ENCODE data around the gene MB.
"Not testable (repeated sequence)": the region's sequence is repeated elsewhere in the genome, so short reads cannot be mapped to it uniquely, and the experiment has no call there.

The MB gene

DNA sequence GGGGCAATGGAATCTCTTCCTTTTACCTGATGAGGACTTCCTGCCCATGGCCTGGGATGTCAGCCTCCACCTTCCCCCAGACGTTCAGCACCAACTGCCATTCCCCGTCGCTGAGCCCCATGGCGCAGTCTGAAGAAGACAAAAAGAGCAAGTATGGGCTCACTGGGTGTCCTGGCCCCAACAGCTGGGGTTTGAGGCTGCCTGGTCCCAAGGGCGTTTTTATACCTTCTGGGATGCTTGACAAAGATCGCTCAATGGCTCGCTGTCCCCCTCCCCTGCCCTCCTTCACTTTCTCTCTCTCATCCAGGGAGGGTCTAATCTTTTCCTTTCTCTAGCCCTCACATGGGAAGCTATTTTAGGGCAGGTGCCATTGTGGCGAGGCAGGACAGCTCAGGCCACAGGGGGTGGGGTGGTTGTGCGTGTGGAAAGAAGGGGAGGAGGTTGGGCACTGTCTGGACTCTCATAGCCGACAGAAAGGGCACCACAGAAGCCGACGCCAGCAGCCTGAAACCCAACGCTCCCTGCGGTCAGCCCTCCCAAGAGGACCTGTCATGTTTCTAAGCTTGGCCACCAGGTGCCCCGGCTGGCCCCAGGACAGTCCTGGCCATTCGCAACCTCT, at the start of gene MB:
TSS of gene MB (minus strand) at position 193 of the 619 bp plus-strand sequence. CDS start at position 121, 72 bp downstream.
- DNase-seq (ENCODE audit: low spot score), result no peak

DNA sequence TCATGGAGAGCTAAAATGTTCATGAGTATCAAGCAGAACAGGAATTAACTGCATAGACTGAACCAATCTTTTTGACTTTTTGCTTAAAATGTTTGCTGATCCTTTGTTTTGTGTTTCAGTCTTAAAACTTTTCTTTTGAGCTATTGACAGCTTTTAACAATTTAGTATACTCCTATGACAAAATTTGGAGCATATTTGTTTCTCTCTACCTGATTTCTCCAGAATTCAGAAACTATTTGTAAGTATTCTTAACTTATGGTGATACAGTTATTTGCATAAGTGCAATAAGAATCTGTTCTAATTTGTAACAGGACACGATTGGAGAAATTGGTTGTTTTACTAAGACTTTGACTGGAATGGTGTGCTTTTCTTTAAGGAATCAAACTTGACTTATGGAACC, 49.6 kb upstream of the MB start:
- DNase-seq (ENCODE audit: low spot score), result not testable (repeated sequence)

DNA sequence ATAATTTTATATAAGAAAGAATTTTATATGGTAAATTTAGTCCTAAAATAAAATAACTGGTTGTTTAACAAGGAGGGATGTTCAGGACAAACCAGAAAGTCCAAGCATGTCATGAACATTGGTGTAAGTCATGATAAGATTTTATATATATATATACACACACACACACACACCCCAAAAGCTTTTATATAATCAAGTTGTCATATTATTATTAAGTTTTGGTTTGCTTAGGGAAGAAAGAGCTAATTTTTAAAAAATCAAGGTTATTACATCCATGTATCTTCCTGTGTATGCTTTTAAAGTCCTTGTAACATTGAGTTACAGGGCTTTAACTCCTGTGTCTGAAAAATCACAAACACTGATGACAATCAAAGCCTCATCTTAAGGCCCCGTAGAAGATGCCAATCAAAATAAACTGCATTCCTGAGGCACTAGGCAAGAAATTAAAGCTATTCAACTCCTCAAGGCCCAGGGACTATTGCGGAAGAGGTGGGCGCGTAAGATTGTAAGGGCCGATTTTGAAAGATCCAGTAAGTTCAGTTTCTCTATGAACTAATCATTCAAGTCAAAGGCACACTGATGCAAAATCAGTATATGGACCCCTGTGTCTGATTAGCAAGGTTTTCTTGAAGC, 47.9 kb upstream of the MB start:
- no peak for DNase-seq (ENCODE audit: low spot score)

DNA sequence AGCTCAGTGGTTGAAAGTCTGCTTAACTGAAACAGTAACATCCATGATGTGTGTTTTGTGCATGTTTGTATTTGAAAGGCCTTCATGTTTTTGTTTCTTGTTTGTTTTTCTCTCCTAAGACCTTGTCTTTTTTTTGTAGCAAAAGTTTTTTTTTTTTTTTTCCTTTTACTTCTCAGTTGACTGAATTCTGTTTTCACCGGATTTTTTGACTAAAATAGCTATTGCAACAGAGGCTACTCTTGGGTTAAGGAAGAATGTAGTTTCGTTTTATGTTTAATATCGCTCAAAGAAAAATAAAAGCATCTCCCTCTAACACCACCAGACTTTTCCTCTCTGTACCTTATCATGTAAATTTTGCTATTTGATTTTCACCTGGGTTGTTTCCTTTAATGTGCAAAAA, 46.2 kb upstream of the MB start:
- DNase-seq (ENCODE audit: low spot score), result no peak

DNA sequence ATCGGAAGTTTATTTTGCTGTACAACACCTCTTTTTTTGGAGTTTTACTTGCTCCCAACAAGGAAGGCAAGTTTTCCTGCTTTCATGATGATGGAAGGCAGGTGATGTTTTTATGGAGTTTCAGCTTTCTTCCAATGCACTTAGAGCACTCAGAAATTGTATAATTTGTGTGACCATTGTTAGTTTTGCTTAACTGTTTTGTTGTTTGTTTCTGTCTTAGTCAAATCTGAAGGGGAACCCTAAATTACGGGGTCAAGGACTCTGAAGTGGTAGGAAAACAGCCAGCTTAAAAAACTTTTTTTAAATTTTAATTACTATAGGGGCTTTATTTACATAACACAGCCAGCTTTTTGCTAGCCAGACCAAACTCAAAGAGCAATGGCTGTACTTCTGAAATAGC, 45.8 kb upstream of the MB start:
- DNase-seq (ENCODE audit: low spot score), result no peak

DNA sequence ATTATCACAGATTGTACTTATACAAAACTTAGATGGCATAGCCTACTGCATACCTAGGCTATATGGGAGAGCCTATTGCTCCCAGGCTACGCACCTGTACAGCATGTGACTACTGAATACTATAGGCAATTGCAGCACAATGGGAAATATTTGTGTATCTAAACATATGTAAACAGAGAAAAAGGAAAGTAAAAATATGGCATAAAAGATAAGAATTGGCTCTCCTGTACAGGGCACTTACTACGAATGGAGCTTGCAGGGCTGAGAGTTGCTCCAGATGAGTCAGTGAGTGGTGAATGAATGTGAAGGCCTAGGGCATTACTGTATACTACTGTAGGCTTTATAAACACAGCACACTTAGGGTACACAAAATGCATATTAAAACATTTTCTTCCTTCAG, 44.3 kb upstream of the MB start:
- DNase-seq (ENCODE audit: low spot score), result no peak

DNA sequence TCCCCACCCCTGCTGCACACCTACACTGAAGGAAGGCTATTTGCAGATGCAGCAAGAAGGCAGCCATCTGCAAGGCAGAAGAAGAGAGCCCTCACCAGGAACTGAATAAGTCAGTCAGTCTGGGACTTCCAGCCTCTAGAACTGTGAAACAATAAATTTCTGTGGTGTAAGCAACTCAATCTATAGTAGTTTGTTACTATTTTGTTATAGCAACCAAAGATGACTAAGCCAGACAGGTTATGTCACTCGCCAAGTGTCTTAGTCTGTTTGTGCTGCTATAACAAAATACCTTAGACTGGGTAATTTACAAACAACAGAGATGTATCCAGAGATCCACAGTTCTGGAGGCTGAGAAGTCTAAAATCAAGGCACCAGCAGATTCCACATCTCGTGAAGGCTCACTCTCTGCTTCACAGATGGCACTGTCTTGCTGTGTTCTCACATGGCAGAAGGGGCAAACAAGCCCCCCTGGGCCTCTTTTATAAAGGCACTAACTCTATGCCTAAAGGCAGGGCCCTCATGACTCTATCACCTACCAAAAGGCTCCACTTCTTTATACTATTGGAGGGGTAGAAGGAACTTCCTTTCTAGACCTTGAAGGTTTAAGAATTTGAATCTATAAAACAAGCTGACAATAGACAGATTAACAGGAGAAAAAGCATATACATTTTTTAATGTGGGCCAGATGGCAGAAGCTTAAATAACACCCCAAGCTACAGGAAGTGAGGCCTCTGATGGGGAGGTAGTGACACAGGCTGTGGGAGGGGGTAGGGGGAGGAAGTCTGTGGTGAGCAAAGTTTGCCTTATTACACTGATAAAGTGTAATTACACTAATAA, 43.4 kb upstream of the MB start:
- no peak for DNase-seq (ENCODE audit: low spot score)

DNA sequence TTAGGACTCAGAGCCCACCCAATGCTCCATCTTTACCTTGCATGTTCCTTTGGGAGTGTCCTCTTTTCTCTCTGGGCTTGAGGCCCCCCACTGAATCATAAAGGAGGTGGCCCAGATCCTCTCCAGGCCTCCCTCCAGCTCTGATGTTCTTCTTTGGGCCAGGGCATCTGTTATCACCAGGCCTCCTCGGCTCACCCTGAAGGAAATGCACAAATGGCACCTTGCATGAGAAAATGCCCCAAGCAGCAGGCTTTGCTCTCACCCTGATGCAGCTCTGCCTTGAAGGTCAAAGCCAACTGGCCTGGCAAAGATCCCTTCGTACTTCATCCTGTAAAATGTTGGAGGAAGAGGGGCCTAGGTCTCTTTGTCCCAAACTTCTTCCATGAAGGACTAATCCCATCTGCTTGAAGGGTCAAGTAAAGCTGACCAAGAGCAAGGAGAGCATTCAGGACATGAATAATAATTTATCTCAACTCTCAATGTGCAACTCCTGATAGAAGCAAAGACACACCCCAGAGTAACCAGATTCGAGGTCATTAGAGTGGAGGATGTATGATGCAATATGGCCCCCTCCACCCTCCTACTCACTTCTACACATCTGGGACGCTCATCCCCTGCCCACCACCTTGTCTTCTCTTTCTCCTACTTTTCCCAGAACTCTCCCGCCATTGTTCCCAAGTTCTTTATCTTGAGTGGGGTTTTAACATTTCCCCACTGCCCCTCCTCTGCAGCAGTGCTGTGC, 40.6 kb upstream of the MB start:
- no peak for DNase-seq (ENCODE audit: low spot score)

DNA sequence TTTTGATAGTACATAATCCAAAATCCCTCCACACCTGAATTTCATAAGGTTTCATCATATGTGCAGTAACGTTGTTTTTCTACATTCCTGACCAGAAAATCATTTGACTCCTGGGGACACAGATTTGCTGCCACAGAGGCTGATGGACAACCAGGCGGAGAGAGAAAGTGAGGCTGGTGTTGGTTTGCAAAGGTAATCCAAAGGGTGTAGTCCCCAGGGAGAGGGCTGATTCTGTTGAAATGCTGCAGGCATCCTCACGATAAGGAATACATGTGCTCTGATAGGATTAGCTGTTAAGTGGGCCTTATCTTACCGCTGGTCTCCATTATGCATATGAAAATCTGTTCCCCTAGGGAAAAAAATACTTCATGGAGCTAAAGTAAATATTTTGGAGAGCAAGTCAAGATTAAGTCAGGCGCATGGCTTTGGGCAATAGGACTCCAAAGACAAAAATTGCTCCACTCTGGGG, 39.2 kb upstream of the MB start:
- no peak for DNase-seq (ENCODE audit: low spot score)

DNA sequence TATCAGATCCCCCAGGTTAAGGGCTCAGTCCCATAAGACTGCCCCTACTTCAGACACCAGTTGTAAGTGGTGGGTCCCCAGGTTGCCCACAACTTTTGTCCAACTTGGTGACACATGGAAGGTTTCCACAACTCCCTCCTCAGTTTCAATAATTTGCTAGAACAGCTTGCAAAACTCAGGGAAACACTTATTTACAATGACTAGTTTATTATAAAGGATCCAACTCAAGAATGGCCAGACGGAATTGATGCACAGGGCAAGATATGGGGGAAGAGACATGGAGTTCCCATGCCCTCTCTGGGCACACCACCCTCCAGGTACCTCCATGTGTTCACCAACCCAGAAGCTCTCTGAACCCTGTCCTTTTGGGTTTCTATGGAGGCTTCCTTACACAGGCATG, 36.7 kb upstream of the MB start:
- no peak for DNase-seq (ENCODE audit: low spot score)

DNA sequence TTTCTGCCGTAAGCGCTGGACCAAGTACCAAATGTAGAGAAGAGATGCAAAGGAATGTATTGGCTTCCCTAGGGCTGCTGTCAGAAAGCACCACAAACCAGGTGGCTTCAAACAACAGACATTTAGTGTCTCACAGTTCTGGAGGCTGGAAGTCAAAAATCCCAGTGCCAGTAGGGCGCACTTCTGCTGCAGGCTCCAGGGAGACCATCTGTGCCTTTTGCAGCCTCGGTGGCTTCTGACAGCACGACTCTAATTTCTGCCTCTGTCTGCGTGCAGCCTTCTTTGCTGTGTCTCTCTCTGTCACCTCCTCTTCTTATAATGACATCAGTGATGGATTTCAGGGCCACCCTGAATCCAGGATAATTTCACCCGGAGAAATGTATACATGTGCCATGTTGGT, 34.0 kb upstream of the MB start:
- DNase-seq (ENCODE audit: low spot score), result no peak

DNA sequence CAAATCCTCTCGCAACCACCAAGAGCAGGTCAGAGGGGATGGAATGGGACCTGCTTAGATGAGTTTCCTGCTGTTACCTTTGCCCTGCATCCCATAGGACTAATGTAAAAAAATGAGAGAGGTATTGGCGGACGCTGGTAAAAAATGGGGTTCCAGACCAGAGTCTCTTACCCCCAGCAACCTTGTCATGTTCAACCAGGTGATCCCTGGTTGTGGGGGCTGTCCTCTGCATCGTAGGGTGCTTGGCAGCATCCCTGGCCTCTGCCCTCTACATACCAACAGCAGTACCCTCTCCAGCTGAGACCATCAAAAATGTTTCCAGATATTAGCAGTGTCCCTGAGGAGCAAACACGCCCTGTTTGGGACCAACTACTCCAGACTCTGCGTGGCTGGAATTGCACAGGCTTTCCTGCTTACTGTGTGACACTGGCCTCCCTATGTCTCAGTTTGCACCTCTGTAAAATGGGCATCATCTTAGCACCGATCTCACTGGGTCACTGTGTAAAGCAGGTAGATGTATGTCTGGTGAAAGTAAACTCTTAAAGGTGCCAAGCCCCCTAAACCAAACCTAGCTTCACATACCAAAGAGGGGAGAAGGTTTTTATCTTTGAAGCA, 32.6 kb upstream of the MB start:
- no peak for DNase-seq (ENCODE audit: low spot score)

DNA sequence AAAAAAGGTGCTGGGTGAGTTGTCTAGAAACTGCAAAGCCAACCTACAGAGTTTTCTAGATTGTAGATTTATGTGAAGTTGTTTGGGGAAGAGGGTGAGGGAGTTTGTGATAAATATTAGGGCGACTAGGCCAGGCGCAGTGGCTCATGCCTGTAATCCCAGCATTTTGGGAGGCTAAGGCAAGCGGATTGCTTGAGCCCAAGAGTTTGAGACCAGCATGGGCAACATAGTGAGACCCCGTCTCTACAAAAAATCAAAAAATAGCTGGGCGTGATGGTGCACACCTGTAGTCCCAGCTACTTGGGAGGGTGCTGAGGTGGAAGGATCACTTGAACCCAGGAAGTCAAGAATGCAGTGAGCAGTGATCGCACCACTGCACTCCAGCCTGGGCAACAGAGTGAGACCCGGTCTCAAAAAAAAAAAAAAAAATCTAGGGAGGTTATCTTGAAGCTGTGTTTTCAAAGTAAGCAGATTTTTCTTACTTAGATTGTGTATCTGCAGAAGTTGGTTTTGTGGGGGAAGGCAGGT, 32.0 kb upstream of the MB start:
- no peak for DNase-seq (ENCODE audit: low spot score)

DNA sequence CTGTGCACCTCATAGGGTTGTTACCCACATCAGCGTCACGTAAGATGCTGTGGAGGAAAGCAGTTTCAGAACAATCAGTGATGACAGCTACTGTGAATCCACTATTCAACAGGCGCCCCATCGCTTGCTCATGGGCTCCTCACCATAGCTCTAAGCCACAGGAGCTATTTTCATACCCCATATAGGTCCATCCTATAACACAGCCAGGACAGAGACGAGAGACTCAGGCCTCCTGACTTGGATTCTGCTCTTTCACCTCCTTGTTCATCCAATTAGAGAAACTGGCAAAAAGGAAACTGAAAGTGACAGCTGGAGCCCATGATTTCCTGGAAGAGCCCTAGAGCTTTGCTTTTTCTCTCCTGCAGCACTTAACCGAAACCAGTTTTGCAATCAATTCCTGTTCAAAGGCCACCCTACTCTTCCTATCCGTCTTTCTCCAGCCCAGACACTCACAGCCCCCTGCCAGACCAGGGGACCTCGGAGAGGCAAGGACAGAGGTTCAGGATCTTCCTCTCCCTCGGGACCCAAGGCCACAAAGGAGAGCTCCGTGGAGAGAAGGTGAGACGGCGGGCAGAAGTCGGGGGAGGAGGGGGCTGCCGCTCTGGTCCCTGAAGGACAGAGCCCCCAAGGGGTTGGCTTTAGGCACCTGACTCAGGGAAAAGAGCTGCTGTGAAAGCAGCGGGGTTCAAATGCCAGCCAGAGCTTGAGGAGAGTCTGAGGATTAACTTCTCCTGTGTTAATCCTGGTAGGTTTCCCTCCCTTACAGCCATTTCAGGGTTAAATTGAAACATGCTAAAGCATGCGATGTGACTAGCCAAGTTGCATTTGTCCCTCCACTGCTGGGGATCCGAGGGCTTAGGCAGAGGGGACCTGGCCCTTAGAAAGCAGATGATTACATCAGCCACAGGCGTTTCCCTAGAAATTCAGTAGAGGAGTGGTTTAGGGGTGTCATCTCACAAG, 31.2 kb upstream of the MB start, which contains the start of gene APOL6:
TSS of gene APOL6 (plus strand) at position 381 of the 960 bp plus-strand sequence. CDS start 7,980 bp downstream, outside the sequence.
- peak; percentile 66 for DNase-seq (ENCODE audit: low spot score)

DNA sequence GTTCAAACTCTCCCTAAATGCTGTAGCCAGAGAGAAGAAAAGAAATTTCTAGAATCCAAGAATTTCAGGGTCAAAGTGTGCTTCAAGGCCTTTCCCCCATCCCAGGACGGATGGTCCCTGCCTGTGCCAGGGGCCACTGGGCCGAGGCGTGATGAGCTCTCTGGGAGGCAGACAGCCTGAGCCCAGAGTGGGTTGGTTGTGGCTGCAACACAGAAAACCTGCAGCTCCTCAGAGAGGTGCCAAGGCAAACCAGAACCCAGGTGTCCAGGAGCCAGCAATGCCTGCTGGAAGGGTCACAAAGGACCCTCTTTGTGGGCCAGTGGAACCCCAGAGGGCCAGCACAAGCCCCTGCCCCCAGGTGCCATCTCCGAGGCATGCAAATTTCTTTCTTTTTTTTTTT, 28.5 kb upstream of the MB start:
- DNase-seq (ENCODE audit: low spot score), result no peak

DNA sequence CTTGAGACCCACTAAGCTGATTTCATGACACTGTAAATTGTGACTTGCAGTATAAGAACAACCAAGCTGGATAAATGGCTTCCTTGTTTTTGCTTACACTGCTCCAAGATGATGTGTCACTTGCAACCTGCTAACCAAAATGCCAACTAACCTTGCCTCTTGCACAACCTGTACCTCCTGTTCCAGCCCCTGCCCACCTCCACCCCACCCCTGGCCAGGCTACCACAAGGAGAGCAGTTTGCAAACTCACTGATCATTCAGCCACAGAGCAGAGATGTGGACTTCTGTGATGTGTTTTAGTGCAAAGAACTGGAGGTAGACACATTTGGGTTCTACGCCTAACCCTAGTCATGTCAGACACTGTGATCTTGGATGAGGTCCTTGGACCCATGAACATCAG, 26.9 kb upstream of the MB start:
- no peak for DNase-seq (ENCODE audit: low spot score)

DNA sequence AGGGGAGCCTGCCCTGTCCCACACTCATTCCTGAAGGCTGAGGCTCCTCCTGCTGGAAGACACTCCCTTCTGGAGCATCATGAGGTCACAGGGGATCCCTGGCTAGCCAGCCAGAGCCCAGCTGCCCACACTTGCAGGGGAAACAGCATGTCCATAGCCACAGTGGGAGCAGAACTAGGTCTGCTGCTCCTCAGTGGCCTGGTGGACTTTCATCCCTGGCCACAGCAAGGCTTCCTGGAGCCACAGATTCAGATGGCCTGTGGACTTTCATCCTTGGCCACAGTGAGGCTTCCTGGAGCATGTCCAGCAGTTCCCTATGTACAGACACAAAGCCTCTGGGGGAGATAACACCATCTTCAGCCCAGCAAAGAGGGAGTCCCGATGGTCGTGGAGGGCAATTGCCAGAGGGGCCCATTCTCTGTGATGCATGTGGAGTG, 25.2 kb upstream of the MB start:
- DNase-seq (ENCODE audit: low spot score), result peak; percentile 79

DNA sequence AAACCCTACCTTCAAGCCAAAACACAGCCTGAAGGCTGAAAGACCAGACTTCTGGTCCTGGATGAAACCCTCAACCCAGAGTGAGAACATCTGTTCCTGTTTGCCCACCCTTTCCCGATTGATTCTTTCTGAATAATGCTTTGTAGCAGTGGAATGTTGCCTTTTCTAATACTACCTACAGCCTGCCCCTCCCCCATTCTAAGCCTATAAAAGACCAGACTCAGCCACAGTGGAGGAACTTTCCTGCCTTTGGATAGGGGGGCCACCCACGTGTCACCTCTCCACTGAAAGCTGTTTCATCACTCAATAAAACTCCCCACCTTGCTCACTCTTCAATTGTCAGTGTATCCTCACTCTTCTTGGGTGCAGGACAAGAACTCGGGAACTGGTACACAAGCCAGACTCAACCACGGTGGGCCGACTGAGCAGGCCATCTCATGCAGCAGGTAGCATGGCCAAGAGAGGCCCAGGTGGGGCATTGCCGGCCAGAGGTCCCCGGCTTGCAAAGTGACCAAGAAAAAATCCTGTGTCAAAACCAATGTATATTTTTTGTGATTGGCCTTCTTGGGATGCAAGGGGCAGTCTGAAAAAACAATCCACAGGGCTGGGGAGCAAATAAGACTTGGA, 24.5 kb upstream of the MB start:
- no peak for DNase-seq (ENCODE audit: low spot score)

DNA sequence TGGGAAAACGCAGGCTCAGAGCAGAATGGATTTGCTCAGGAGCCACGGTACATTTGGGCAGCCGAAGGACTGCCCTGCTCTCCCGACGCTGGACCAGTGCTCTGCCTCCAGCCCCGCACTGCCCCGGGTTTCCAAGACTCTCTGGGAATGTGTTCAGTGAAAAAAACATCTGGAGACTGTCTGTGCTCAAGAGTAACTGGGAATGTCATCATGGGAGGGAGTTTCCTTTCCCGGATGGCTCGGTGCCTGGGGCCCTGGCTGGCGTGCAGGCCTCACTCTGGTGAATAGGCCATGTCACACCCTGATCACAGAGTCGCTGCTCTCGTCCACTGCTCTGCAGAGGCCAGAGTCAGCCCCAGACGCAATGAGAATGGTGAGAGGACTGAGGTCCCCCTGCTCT, 21.3 kb upstream of the MB start:
- DNase-seq (ENCODE audit: low spot score), result peak; percentile 93

DNA sequence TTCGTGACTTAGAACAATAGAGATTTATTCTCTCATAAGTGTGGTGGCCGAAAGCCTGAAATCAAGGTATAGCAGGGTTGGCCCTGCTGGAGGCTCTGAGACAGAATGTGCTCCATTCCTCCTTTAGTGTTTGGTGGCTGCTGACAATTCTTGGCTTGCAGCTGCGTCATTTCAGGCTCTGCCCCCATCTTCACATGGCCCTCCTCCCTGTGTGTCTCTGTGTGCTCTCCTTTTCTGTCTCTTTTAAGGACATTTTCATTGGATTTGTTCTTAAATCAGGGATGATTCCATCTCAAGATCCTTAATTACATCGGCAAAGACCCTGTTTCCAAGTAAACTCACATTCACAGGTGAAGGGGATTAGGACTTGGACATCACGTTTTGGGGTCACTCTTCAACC, 20.9 kb upstream of the MB start:
- peak; percentile 41 for DNase-seq (ENCODE audit: low spot score)
